GM12892 (cell line): ENCODE data around the gene ILK.

Source experiments
- POLR2A ChIP-seq: IDR thresholded peaks from 2 replicates; pipeline ENCODE4 v1.6.1; 2011; ENCODE audit warnings: low read depth, low read length, control low read depth
- POLR2AphosphoS5 ChIP-seq: IDR thresholded peaks from 2 replicates; pipeline ENCODE4 v1.6.1; 2011; ENCODE audit warnings: low read depth, low read length, control low read depth

DNA sequence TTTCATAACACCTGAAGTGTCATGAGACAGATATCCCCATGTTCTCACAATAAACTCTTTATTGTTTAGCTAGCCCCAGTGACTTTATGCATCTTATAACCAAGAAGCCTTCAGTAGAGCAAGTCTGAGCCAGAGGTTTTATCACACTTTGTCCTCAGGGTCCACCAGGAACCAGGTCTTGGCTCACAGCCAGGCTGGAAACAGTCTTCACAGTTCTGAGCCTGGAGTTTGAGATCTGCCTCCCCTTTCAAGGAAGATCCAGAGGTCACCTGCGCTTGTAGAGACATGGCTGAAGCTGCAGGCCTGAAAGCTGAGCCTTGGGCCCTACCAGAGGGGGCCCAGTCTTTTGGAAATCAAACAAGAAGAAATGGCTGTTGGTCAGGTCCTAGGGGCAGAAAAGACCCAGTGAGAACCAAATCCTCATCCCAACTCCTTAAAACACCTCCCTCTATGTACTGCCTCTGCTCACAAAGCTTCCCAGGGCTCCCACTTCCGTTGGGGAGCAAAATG, 3.6 kb upstream of the ILK start:
- TF ChIP-seq POLR2A (no peak), POLR2AphosphoS5 (no peak)
